Adipose tissue (tissue), 3 donors: Measurements from ENCODE around the gene TMEM150B. TPM values are rescaled to one million over a fixed set of nuclear protein-coding genes. Genes with fewer than 3 reads are reported as not detected.

Source experiments
- H3K27ac ChIP-seq: one replicate; pipeline ENCODE4 v1.5.1; 2013; ENCODE audit warnings: low read depth, low read length
- WGBS, 3 donors: extraction: QIAGEN DNeasy Blood & Tissue Kit; methylation state at CpG; one replicate each; pipeline ENCODE4 v1.1.7; 2013; 5-methylcytosine and 5-hydroxymethylcytosine counted together
- polyA plus RNA-seq, 3 donors: library from polyadenylated mRNA; stranded (reverse); fragments of 200-250 nt; gene quantifications; one replicate each; pipeline ENCODE4 v1.2.3, GENCODE V29; 2013
- donor health status: healthy with polysubstance abuse.
- donor health status: Bipolar disorder and iron deficiency.
- donor health status: healthy.

TMEM150B gene
- polyA plus RNA-seq, 3 donors, result 0.74 to 4.0 (median 2.4) TPM

- 85 to 93% (median 87%) methylated on average over 9 to 10 of the region's 10 CpGs for WGBS, 3 donors
- no peak overlapping the region for H3K27ac ChIP-seq
Measured at GRCh38 chr19:55297267-55297666, 27.9 kb downstream of the TMEM150B start.

- 93 to 95% (median 94%) methylated on average over 9 of the region's 9 CpGs for WGBS, 3 donors
- H3K27ac ChIP-seq, result no peak overlapping the region
Measured at GRCh38 chr19:55289117-55289796, 35.9 kb downstream of the TMEM150B start.

GRCh38 chr19:55287361-55288079, 37.6 kb downstream of the TMEM150B start:
- WGBS, 3 donors, result 88 to 94% (median 91%) methylated on average over 21 of the region's 21 CpGs
- H3K27ac ChIP-seq, result no peak overlapping the region

GRCh38 chr19:55285229-55285890, 39.8 kb downstream of the TMEM150B start:
- 38 to 55% (median 51%) methylated on average over 18 of the region's 18 CpGs for WGBS, 3 donors
- no peak overlapping the region for H3K27ac ChIP-seq

GRCh38 chr19:55284405-55285058, 40.6 kb downstream of the TMEM150B start:
- 24 to 45% (median 32%) methylated on average over 6 to 14 of the region's 16 CpGs for WGBS, 3 donors

GRCh38 chr19:55283548-55284377, 41.4 kb downstream of the TMEM150B start, which contains the start of gene BRSK1:
TSS of gene BRSK1 (plus strand) at chr19:55283997. CDS start at chr19:55284443, 446 bp downstream.
- H3K27ac ChIP-seq, result no peak within 1 kb of the TSS

More at GRCh38 chr19:55284405-55285058, 40.6 kb downstream of the TMEM150B start:
- no peak overlapping the region for H3K27ac ChIP-seq

GRCh38 chr19:55279770-55280643, 45.1 kb downstream of the TMEM150B start, which contains the start of gene HSPBP1:
TSS of gene HSPBP1 (minus strand) at chr19:55280110. CDS start at chr19:55279608, 502 bp downstream.
- whole genome bisulfite sequencing, 3 donors, result 3 to 4% (median 3%) methylated on average over 52 of the region's 52 CpGs
- H3K27ac ChIP-seq, result no peak within 1 kb of the TSS

More at GRCh38 chr19:55283548-55284377, 41.4 kb downstream of the TMEM150B start, which contains the start of gene BRSK1:
- 5 to 18% (median 17%) methylated on average over 7 to 41 of the region's 44 CpGs for WGBS, 3 donors

- H3K27ac ChIP-seq, result no peak overlapping the region
- 3 to 15% (median 9%) methylated on average over 22 to 23 of the region's 23 CpGs for WGBS, 3 donors
Measured at GRCh38 chr19:55279340-55279739, 45.8 kb downstream of the TMEM150B start.

- H3K27ac ChIP-seq, result no peak overlapping the region
- 81 to 88% (median 81%) methylated on average over 13 of the region's 13 CpGs for WGBS, 3 donors
Measured at GRCh38 chr19:55278391-55279135, 46.6 kb downstream of the TMEM150B start.

GRCh38 chr19:55277494-55277893, 47.6 kb downstream of the TMEM150B start:
- WGBS, 3 donors, result 86 to 91% (median 90%) methylated on average over 17 of the region's 17 CpGs
- no peak overlapping the region for H3K27ac ChIP-seq

- no peak overlapping the region for H3K27ac ChIP-seq
Measured at GRCh38 chr19:55276720-55277430, 48.3 kb downstream of the TMEM150B start.

GRCh38 chr19:55275851-55276719, 49.1 kb downstream of the TMEM150B start:
- H3K27ac ChIP-seq, result no peak overlapping the region
- 76 to 82% (median 76%) methylated on average over 17 of the region's 17 CpGs for WGBS, 3 donors

More at GRCh38 chr19:55276720-55277430, 48.3 kb downstream of the TMEM150B start:
- 77 to 86% (median 82%) methylated on average over 15 of the region's 15 CpGs for WGBS, 3 donors

GRCh38 chr19:55273978-55274707, 51.0 kb downstream of the TMEM150B start:
- WGBS, 3 donors, result 94 to 96% (median 95%) methylated on average over 29 to 36 of the region's 36 CpGs
- no peak overlapping the region for H3K27ac ChIP-seq

- 90 to 95% (median 95%) methylated on average over 18 of the region's 18 CpGs for WGBS, 3 donors
- no peak overlapping the region for H3K27ac ChIP-seq
Measured at GRCh38 chr19:55272142-55272541, 53.0 kb downstream of the TMEM150B start.
